Measurements from ENCODE around the gene DIS3L2.
"Not testable (repeated sequence)": the region's sequence is repeated elsewhere in the genome, so short reads cannot be mapped to it uniquely, and the experiment has no call there.

Gene DIS3L2

GRCh38 chr2:232115728-232116361 is 154.3 kb downstream of the DIS3L2 start:
- DNase-seq (ENCODE audit: low read depth): not testable (repeated sequence)

GRCh38 chr2:232116852-232117251 is 155.3 kb downstream of the DIS3L2 start:
- DNase-seq (ENCODE audit: low read depth): no peak

GRCh38 chr2:232117413-232117812 is 155.9 kb downstream of the DIS3L2 start:
- DNase-seq (ENCODE audit: low read depth): no peak

GRCh38 chr2:232120911-232121310 is 159.4 kb downstream of the DIS3L2 start:
- DNase-seq (ENCODE audit: low read depth): no peak

- DNase-seq (ENCODE audit: low read depth): no peak
Measured at GRCh38 chr2:232124309-232124708, 162.8 kb downstream of the DIS3L2 start.

GRCh38 chr2:232126301-232127099 is 165.0 kb downstream of the DIS3L2 start:
- DNase-seq (ENCODE audit: low read depth): no peak

GRCh38 chr2:232129483-232129882 is 168.0 kb downstream of the DIS3L2 start:
- DNase-seq (ENCODE audit: low read depth): no peak

- no peak for DNase-seq (ENCODE audit: low read depth)
Measured at GRCh38 chr2:232132181-232132580, 170.7 kb downstream of the DIS3L2 start.

- no peak for DNase-seq (ENCODE audit: low read depth)
Measured at GRCh38 chr2:232133078-232133477, 171.6 kb downstream of the DIS3L2 start.

GRCh38 chr2:232134939-232135338 is 173.4 kb downstream of the DIS3L2 start:
- DNase-seq (ENCODE audit: low read depth): no peak

- no peak for DNase-seq (ENCODE audit: low read depth)
Measured at GRCh38 chr2:232137356-232138147, 176.0 kb downstream of the DIS3L2 start.

- no peak for DNase-seq (ENCODE audit: low read depth)
Measured at GRCh38 chr2:232138441-232138840, 176.9 kb downstream of the DIS3L2 start.

GRCh38 chr2:232139171-232139594 is 177.7 kb downstream of the DIS3L2 start:
- DNase-seq (ENCODE audit: low read depth): no peak

GRCh38 chr2:232139786-232140562 is 178.5 kb downstream of the DIS3L2 start:
- no peak for DNase-seq (ENCODE audit: low read depth)

GRCh38 chr2:232141591-232141990 is 180.1 kb downstream of the DIS3L2 start:
- DNase-seq (ENCODE audit: low read depth): no peak

- peak; percentile 15 for DNase-seq (ENCODE audit: low read depth)
Measured at GRCh38 chr2:232142049-232142448, 180.5 kb downstream of the DIS3L2 start.

- no peak for DNase-seq (ENCODE audit: low read depth)
Measured at GRCh38 chr2:232142502-232142901, 181.0 kb downstream of the DIS3L2 start.

GRCh38 chr2:232146294-232146693 is 184.8 kb downstream of the DIS3L2 start:
- no peak for DNase-seq (ENCODE audit: low read depth)

- DNase-seq (ENCODE audit: low read depth): no peak
Measured at GRCh38 chr2:232147440-232148077, 186.0 kb downstream of the DIS3L2 start.

GRCh38 chr2:232162187-232162586 is 200.7 kb downstream of the DIS3L2 start:
- no peak for DNase-seq (ENCODE audit: low read depth)

- DNase-seq (ENCODE audit: low read depth): peak; percentile 9
Measured at GRCh38 chr2:232170396-232170795, 208.9 kb downstream of the DIS3L2 start.

Data from fibroblast of gingiva (primary cell).